Retinal pigment epithelial cell (primary cell): ENCODE data around the gene TXNL4A.

Experiments used
- DNase-seq: peaks from one replicate; pipeline ENCODE4 v3.0.0-alpha.2; 2010; ENCODE audit warnings: low read depth
- H3K4me3 ChIP-seq: 2 replicates; pipeline ENCODE4 v1.5.1; 2011; ENCODE audit warnings: mild to moderate bottlenecking, low read length, control low read depth, moderate library complexity
- CTCF ChIP-seq: conservative IDR thresholded peaks from 2 replicates; pipeline ENCODE4 v1.5.1; 2011; ENCODE audit warnings: low read depth, low read length, control low read depth, inconsistent platforms

TXNL4A gene

GRCh38 chr18:79958981-79959380, 29.4 kb downstream of the TXNL4A start:
- no peak for TF ChIP-seq CTCF
- no peak overlapping the region for H3K4me3 ChIP-seq
- no peak for DNase-seq

- TF ChIP-seq CTCF, result no peak
- H3K4me3 ChIP-seq, result no peak overlapping the region
- no peak for DNase-seq
Measured at GRCh38 chr18:79956276-79956675, 32.1 kb downstream of the TXNL4A start.

- H3K4me3 ChIP-seq, result no peak overlapping the region
- TF ChIP-seq CTCF, result no peak
- DNase-seq, result no peak
Measured at GRCh38 chr18:79955302-79956075, 32.9 kb downstream of the TXNL4A start.

GRCh38 chr18:79954791-79955190, 33.6 kb downstream of the TXNL4A start:
- TF ChIP-seq CTCF, result no peak
- H3K4me3 ChIP-seq, result no peak overlapping the region
- no peak for DNase-seq

GRCh38 chr18:79953971-79954651, 34.3 kb downstream of the TXNL4A start:
- no peak for TF ChIP-seq CTCF
- no peak overlapping the region for H3K4me3 ChIP-seq
- peak; percentile 69 for DNase-seq

- no peak for TF ChIP-seq CTCF
- H3K4me3 ChIP-seq, result no peak overlapping the region
- no peak for DNase-seq
Measured at GRCh38 chr18:79952996-79953559, 35.3 kb downstream of the TXNL4A start.
